K562 (cell line): ENCODE results near the gene SLC6A9. TPM values are rescaled to one million over a fixed set of nuclear protein-coding genes. Genes with fewer than 3 reads are reported as not detected.

Experiments used
- ADNP ChIP-seq: fragments of 200-800 bp; sonication (Bioruptor generic); IDR thresholded peaks from 2 replicates; pipeline ENCODE4 v1.6.1; 2016; ENCODE audit warnings: missing genetic modification characterization, missing compliant biosample characterization
- AFF4 ChIP-seq: sonication (generic); formaldehyde crosslinking; IDR thresholded peaks from 2 replicates; pipeline ENCODE4 v1.8.0; 2023; ENCODE audit warnings: mild to moderate bottlenecking, missing genetic modification reagents
- ATF3 ChIP-seq, 2 experiments: fragments of 450-650 bp in 1 of 2; sonication (generic) in 1 of 2; formaldehyde crosslinking in 1 of 2; IDR thresholded peaks in 1 of 2; conservative IDR thresholded peaks in 1 of 2; 2 replicates each; pipeline versions ENCODE4 v1.6.1 to v1.8.1; 2016 to 2023; ENCODE audit warnings: mild to moderate bottlenecking in 2 of 2, moderate library complexity in 2 of 2, inconsistent platforms in 1 of 2, missing genetic modification reagents in 1 of 2
- BRF1 ChIP-seq: IDR thresholded peaks from 3 replicates; pipeline ENCODE4 v1.6.1; 2011; ENCODE audit warnings: borderline replicate concordance, mild to moderate bottlenecking; ENCODE audit not compliant: insufficient read length; ENCODE audit errors: extremely low read depth
- CBFB ChIP-seq: sonication (generic); formaldehyde crosslinking; IDR thresholded peaks from 2 replicates; pipeline ENCODE4 v1.4.0; 2020; ENCODE audit warnings: mild to moderate bottlenecking, missing genetic modification reagents
- CHCHD3 ChIP-seq: fragments of 250-450 bp; sonication (Bioruptor Pico); IDR thresholded peaks from 2 replicates; pipeline ENCODE4 v2.1.2; 2022; ENCODE audit warnings: mild to moderate bottlenecking
- CHD2 ChIP-seq: IDR thresholded peaks from 2 replicates; pipeline ENCODE4 v1.6.1; 2011; ENCODE audit warnings: low read depth, low read length
- EHMT2 ChIP-seq: fragments of 450-650 bp; IDR thresholded peaks from 2 replicates; pipeline ENCODE4 v1.6.1; 2018; ENCODE audit warnings: antibody characterized with exemption
- HDAC1 ChIP-seq, 2 experiments: fragments of 450-650 bp; IDR thresholded peaks; 2 replicates each; pipeline ENCODE4 v1.6.1; 2016 to 2017; ENCODE audit warnings: inconsistent platforms in 1 of 2, mild to moderate bottlenecking in 1 of 2, moderate library complexity in 1 of 2
- HDAC8 ChIP-seq: fragments of 450-650 bp; IDR thresholded peaks from 2 replicates; pipeline ENCODE4 v1.6.1; 2016; ENCODE audit warnings: mild to moderate bottlenecking, missing genetic modification characterization, moderate library complexity, missing compliant biosample characterization
- KAT7 ChIP-seq: sonication (generic); formaldehyde crosslinking; IDR thresholded peaks from 2 replicates; pipeline ENCODE4 v1.8.0; 2022; ENCODE audit warnings: missing genetic modification reagents, mild to moderate bottlenecking, borderline replicate concordance
- MCM2 ChIP-seq: fragments of 450-650 bp; IDR thresholded peaks from 2 replicates; pipeline ENCODE4 v1.6.1; 2017; ENCODE audit warnings: low read depth, mild to moderate bottlenecking
- MLLT1 ChIP-seq, 2 experiments: fragments of 450-650 bp; IDR thresholded peaks; 2 replicates each; pipeline ENCODE4 v1.6.1; 2016
- RBM34 ChIP-seq: fragments of 200-400 bp; formaldehyde crosslinking; IDR thresholded peaks from 2 replicates; pipeline ENCODE4 v1.6.1; 2018; ENCODE audit warnings: low read length, borderline replicate concordance; ENCODE audit not compliant: insufficient read depth
- SETDB1 ChIP-seq: IDR thresholded peaks from one replicate; pipeline ENCODE4 v1.6.1; 2012; ENCODE audit warnings: low read length, control low read depth, inconsistent platforms
- TAF1 ChIP-seq: IDR thresholded peaks from 2 replicates; pipeline ENCODE4 v1.6.1; 2011; ENCODE audit warnings: mild to moderate bottlenecking, low read length, moderate library complexity; ENCODE audit not compliant: insufficient read depth, control insufficient read depth, severe bottlenecking; ENCODE audit errors: extremely low read depth
- TAF7 ChIP-seq: fragments of 450-650 bp; IDR thresholded peaks from 2 replicates; pipeline ENCODE4 v1.6.1; 2016; ENCODE audit warnings: missing genetic modification characterization, missing compliant biosample characterization
- TARDBP ChIP-seq: fragments of 450-650 bp; IDR thresholded peaks from 2 replicates; pipeline ENCODE4 v1.6.1; 2016
- ZNF277 ChIP-seq: fragments of 250-450 bp; sonication (Bioruptor Pico); IDR thresholded peaks from 2 replicates; pipeline ENCODE4 v1.8.0; 2022; ENCODE audit warnings: inconsistent platforms, mild to moderate bottlenecking, moderate library complexity, borderline replicate concordance
- polyA plus RNA-seq, 8 experiments: library from polyadenylated mRNA; depleted of rRNA in 4 of 8; stranded (reverse) in 5 of 8; unstranded in 3 of 8; fragments of >200 nt; fragmentation: Nextera tagmentation in 2 of 8; fragmentation: Illumina TruSeq in 1 of 8; extraction: Ambion mirVana in 2 of 8; extraction: Trizol in 1 of 8; gene quantifications; 2 replicates each; pipeline versions ENCODE4 v1.2.1 to v1.2.3, GENCODE V29; 2011 to 2014; ENCODE audit warnings: inconsistent platforms in 1 of 8, missing spikeins in 1 of 8
- total RNA-seq, 7 experiments: library from RNA; depleted of rRNA in 6 of 7; stranded (reverse); fragments of >200 nt in 6 of 7; fragmentation: Illumina TruSeq in 2 of 7; extraction: Trizol in 2 of 7; gene quantifications; 2 replicates each; pipeline versions ENCODE4 v1.2.1 to v1.2.3, GENCODE V29; 2011 to 2021; ENCODE audit warnings: low replicate concordance in 1 of 7

SLC6A9 gene
- total and polyA plus RNA-seq, 9 of the 15 experiments (the other 6 are each of a cell fraction or from before 2014, with no cell fraction given) = 0.17 to 18.7 (median 2.9) TPM

- TF ChIP-seq ATF3 (IDR thresholded peaks at IDR 0.05) = no peak
- TF ChIP-seq ATF3 (CRISPR knock-in tag; conservative IDR thresholded peaks at IDR 0.05) = no peak
- TF ChIP-seq AFF4 (CRISPR knock-in tag) = no peak
- 0 out of 2 replicates have a peak, but pooled peaks have one; percentile 26 for TF ChIP-seq TAF7
- TF ChIP-seq RBM34 = no peak
- TF ChIP-seq ZNF277 (CRISPR knock-in tag) = no peak
- no peak for TF ChIP-seq CHCHD3 (CRISPR knock-in tag)
- no peak for TF ChIP-seq TARDBP
- no peak for TF ChIP-seq MCM2
- TF ChIP-seq CHD2 = peak; percentile 61; the same call in 1 of the 2 replicates
- TF ChIP-seq SETDB1 = no peak
- peak; percentile 91 to 100 for TF ChIP-seq HDAC1 (IDR thresholded peaks at IDR 0.05)
- no peak for TF ChIP-seq TAF1
- TF ChIP-seq KAT7 (CRISPR knock-in tag) = no peak
- no peak for TF ChIP-seq CBFB (CRISPR knock-in tag)
- TF ChIP-seq HDAC8 = no peak
- TF ChIP-seq BRF1 = no peak
- TF ChIP-seq MLLT1 (IDR thresholded peaks at IDR 0.05) = no peak
- TF ChIP-seq ADNP (tag) = no peak
- no peak for TF ChIP-seq EHMT2
Measured at GRCh38 chr1:43969746-43970466, 61.4 kb downstream of the SLC6A9 start, which contains the start of gene DPH2 (continued).
